OCI-LY1 (cell line): ENCODE data around the gene SLC6A19.

Source experiments
- H2AFZ ChIP-seq: fragments of 200-600 bp; sonication (generic), shearing (Covaris generic); 2 replicates; pipeline ENCODE4 v1.6.0; 2014; ENCODE audit warnings: antibody characterized with exemption, mild to moderate bottlenecking, low read length
- H3F3A ChIP-seq: fragments of 200-600 bp; sonication (generic), shearing (Covaris generic); 2 replicates; pipeline ENCODE4 v1.6.0; 2014; ENCODE audit warnings: mild to moderate bottlenecking, antibody characterized with exemption, low read length, moderate library complexity; ENCODE audit not compliant: insufficient read depth
- H3K27ac ChIP-seq: fragments of 200-600 bp; sonication (generic); 2 replicates; pipeline ENCODE4 v1.5.1; 2014; ENCODE audit warnings: low read length, mixed run types, mild to moderate bottlenecking, low read depth; ENCODE audit not compliant: poor library complexity, severe bottlenecking
- H3K27me3 ChIP-seq: fragments of 200-600 bp; sonication (generic); 2 replicates; pipeline ENCODE4 v1.6.0; 2014; ENCODE audit warnings: antibody characterized with exemption, mild to moderate bottlenecking, low read length, moderate library complexity; ENCODE audit not compliant: insufficient read depth
- H3K36me3 ChIP-seq: fragments of 200-600 bp; sonication (generic); 2 replicates; pipeline ENCODE4 v1.6.1; 2014; ENCODE audit warnings: mild to moderate bottlenecking, antibody characterized with exemption, low read length, moderate library complexity, mixed read lengths; ENCODE audit not compliant: insufficient read depth
- H3K4me1 ChIP-seq: fragments of 200-600 bp; sonication (generic); 2 replicates; pipeline ENCODE4 v1.5.1; 2014; ENCODE audit warnings: mild to moderate bottlenecking, low read length, moderate library complexity; ENCODE audit not compliant: insufficient read depth, severe bottlenecking
- H3K4me2 ChIP-seq: fragments of 200-600 bp; sonication (generic), shearing (Covaris generic); 2 replicates; pipeline ENCODE4 v1.6.1; 2014; ENCODE audit warnings: low read length
- H3K4me3 ChIP-seq: fragments of 200-600 bp; sonication (generic); 2 replicates; pipeline ENCODE4 v1.5.1; 2014; ENCODE audit warnings: low read length, low read depth, mild to moderate bottlenecking, mixed read lengths; ENCODE audit not compliant: poor library complexity, severe bottlenecking
- H3K79me2 ChIP-seq: fragments of 200-600 bp; shearing (Covaris generic); 2 replicates; pipeline ENCODE4 v1.6.1; 2016; ENCODE audit warnings: mixed run types, low read length, mixed read lengths; ENCODE audit not compliant: insufficient read depth
- H3K9ac ChIP-seq: fragments of 200-600 bp; sonication (generic), shearing (Covaris generic); 2 replicates; pipeline ENCODE4 v1.6.1; 2014; ENCODE audit warnings: mild to moderate bottlenecking, low read length, mixed read lengths
- H3K9me2 ChIP-seq: fragments of 200-600 bp; sonication (generic), shearing (Covaris generic); 2 replicates; pipeline ENCODE4 v1.6.1; 2014; ENCODE audit warnings: low read depth, mild to moderate bottlenecking, low read length, mixed read lengths
- H3K9me3 ChIP-seq: fragments of 200-600 bp; shearing (Covaris generic); 2 replicates; pipeline ENCODE4 v1.6.1; 2014; ENCODE audit warnings: low read length, mixed read lengths
- H4K20me1 ChIP-seq: fragments of 200-600 bp; sonication (generic), shearing (Covaris generic); 2 replicates; pipeline ENCODE4 v1.6.0; 2016; ENCODE audit warnings: mild to moderate bottlenecking, low read length; ENCODE audit not compliant: insufficient read depth
- CTCF ChIP-seq: fragments of 200-600 bp; sonication (generic), shearing (Covaris generic); IDR thresholded peaks from 2 replicates; pipeline ENCODE4 v1.5.1; 2017; ENCODE audit warnings: mild to moderate bottlenecking, antibody characterized with exemption, low read length, moderate library complexity, mixed read lengths
- EZH2 ChIP-seq: fragments of 200-600 bp; sonication (generic), shearing (Covaris generic); IDR thresholded peaks from 2 replicates; pipeline ENCODE4 v1.8.0; 2017; ENCODE audit warnings: borderline replicate concordance, mixed run types, mild to moderate bottlenecking, antibody characterized with exemption, low read length, moderate library complexity, mixed read lengths

The SLC6A19 gene

DNA sequence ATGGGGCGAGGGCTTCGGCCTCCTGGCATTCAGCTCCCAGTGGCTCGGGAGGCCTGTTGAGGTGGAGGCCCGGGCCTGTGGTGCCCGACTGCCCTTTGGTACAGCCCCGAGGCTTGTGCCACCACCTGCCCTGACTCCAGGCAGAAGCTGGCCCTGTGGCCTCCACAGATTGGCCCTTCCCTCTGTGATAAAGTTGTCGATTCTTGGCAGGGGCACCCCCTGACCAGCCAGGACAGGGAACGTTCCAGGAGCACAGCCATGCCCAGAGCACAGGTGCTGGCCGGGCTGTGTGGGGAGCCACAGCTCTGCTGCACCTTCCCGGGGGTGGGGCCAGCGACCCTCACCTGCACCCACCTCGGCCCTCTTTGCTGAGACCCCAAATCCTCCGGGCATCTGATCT is 56.4 kb downstream of the SLC6A19 start:
- Histone ChIP-seq H3K9ac (no peak overlapping the region), H3F3A (no peaks in the 10 kb centered on the region), H3K9me3 (no peaks in the 10 kb centered on the region), H3K4me3 (no peak overlapping the region), H3K36me3 (peaks cover 12% of the 10 kb centered on the region; the same call in 1 of the 2 replicates), H3K4me1 (peaks cover 4% of the 10 kb centered on the region), H3K79me2 (no peaks in the 10 kb centered on the region), H4K20me1 (no peaks in the 10 kb centered on the region), H3K27me3 (no peaks in the 10 kb centered on the region), H3K4me2 (no peak overlapping the region), H3K27ac (peak overlapping the region; percentile 37), H3K9me2 (no peaks in the 10 kb centered on the region), H2AFZ (no peak overlapping the region)
- TF ChIP-seq EZH2, result no peak
- no peak for TF ChIP-seq CTCF

- Histone ChIP-seq H3K9ac (no peak overlapping the region), H3K27ac (no peak overlapping the region), H3K36me3 (peaks cover 25% of the 10 kb centered on the region), H3K9me2 (no peaks in the 10 kb centered on the region), H3F3A (no peaks in the 10 kb centered on the region), H3K9me3 (no peaks in the 10 kb centered on the region), H4K20me1 (no peaks in the 10 kb centered on the region), H3K4me3 (no peak overlapping the region), H3K79me2 (no peaks in the 10 kb centered on the region), H3K27me3 (no peaks in the 10 kb centered on the region), H2AFZ (no peak overlapping the region), H3K4me1 (peaks cover 4% of the 10 kb centered on the region), H3K4me2 (no peak overlapping the region)
- TF ChIP-seq CTCF (no peak), EZH2 (no peak)
Measured at GRCh38 chr5:1259806-1260480, 58.5 kb downstream of the SLC6A19 start.

DNA sequence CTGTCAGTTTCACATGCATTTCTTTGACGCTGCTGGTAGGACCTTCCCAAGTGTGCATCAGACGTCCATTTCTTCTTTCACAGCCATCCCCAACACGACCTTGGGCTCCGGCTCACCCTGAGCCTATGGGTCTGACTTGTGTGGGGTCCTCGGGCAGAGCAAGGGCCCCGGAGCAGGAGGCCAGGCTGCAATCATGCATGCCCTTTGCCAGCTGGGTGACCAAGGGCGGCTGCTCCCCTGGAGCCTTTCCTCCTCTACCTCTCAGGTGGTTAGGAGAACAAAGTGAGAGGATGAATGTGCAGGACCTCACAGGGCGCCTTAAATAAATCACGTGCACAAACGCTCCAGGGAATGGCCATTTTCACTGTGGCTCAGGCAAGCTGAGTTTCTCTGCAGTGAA is 60.2 kb downstream of the SLC6A19 start:
- Histone ChIP-seq H3K4me3 (no peak overlapping the region), H3K9me2 (no peaks in the 10 kb centered on the region), H3K9ac (no peak overlapping the region), H3K27ac (no peak overlapping the region), H3K27me3 (no peaks in the 10 kb centered on the region), H3K36me3 (peaks cover 33% of the 10 kb centered on the region), H4K20me1 (no peaks in the 10 kb centered on the region), H3K4me2 (no peak overlapping the region), H3K9me3 (no peaks in the 10 kb centered on the region), H3K79me2 (no peaks in the 10 kb centered on the region), H3K4me1 (peaks cover 4% of the 10 kb centered on the region), H2AFZ (no peak overlapping the region), H3F3A (no peaks in the 10 kb centered on the region)
- no peak for TF ChIP-seq EZH2
- no peak for TF ChIP-seq CTCF
